GM12874 (cell line): ENCODE results near the gene EFCAB8.

Experiments used
- CTCF ChIP-seq: IDR thresholded peaks from 2 replicates; pipeline ENCODE4 v1.5.1; 2011; ENCODE audit warnings: low read depth, mild to moderate bottlenecking, control low read depth, low read length, moderate library complexity; ENCODE audit not compliant: insufficient read depth

EFCAB8 gene

DNA sequence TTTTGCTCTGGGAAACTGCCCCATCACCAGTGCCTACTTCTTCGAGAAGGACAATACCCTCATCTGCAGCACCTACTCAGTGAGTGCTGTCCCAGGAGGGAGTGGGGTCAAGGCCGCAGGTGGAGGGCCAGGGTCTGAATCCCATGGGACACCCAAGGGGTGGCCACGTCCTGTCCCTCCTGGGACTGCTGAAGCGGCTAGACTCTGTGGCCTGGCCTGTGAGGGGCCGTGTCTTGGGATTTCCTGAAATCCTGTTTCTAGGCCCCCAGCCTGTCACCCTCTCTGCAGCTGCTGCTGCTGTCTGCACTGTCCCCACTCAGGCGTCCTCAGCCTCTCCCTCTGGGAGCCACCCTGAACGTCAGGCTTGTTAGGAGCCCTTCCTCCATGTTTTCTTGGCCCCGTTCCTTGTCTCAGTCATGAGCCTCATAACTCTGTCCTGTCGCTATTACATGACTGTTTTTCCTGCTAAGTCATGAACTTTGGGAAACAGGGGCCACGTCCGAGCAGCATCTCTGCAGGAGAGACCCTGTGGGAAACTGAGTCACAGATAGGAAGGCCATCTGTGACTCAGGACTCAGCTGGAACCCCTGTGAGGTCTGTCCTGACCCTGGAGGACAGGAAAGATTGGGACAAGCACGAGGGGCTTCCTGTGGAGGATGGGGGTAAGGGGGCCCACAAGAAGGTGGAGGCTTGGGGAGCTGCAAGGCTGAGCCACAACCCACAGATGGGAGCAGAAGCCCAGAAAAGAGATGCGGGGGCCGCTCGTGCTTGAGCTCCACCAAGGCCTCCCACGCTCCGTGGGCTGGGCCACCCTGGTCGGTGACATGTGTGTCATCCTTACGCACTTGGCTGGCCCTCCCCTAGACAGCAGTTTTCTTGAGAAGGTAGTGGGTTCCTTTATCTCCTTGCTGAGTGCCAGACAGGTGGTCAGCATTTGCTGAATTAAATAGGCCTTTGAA lies 49.9 kb downstream of the EFCAB8 start:
- no peak for TF ChIP-seq CTCF

- no peak for TF ChIP-seq CTCF
Observed at GRCh38 chr20:32909451-32909850, 50.7 kb downstream of the EFCAB8 start.

DNA sequence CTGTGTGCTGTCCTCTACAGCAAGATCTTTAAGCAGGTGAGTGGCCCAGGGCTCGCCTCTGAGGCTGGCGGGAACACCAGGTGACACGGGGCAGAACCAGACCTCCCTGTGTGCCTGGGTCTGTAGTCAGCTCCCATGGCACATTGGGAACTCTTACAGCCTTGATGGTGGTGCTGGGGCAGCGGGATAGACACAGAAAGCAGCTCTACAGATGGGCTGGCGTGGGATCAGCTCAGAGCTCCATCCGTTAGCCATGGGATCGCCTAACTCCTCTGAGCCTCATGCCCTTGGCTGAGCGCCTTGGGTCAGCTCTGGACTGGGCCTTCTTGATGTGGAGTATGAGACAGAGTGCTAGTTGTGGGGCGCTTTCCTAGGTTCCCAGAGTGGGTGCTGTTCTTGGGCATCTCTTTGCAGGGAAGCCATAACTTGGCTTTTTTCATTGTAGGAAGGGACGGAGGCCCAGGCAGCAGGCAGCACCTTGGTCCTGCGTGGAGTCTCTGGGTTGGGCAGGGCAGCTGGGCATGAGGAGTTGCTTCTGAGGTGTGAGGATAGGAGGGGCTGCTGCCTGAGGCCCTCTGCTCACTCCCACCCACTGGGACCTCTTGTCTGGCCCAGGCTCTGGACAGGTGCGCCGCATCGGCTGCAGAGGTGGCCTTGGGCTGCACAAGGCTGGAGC lies 51.3 kb downstream of the EFCAB8 start:
- TF ChIP-seq CTCF = no peak

DNA sequence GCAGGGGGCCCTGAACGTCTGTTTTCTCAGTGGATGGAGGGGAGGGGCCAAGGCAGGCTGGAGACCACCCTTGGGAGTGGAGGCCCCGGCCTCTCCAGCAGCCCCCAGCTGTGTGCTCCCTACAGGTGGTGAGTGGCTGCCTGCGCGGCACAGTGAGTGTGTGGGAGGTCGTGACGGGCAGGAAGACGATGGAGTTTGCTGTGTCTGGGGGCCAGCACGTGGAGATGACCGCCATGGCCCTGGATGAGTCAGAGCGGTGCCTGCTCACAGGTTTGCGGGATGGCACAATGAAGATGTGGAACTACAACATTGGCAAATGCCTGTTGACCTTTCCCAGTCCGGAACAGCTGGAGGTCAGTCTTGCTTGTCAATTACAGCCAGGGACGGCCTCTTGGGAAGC lies 52.6 kb downstream of the EFCAB8 start:
- TF ChIP-seq CTCF = no peak

DNA sequence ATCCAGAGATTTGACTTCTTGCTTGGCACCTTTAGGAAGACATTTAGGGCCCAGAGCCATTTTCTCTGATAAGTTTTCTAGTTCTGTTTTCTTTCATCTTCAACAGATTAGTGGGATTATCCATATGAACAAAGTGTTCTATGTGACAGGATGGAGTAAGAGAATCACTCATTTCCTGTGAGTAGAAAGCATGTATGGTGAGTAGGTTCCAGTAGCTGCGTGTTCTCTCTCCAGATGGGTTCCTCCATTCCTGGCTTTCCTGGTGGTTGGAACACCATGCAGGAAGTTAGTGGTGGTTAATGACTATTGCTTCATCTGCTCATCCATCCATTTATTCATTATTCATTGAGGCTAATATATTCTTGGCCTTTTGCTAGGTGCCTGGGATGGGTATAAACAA lies 54.0 kb downstream of the EFCAB8 start:
- no peak for TF ChIP-seq CTCF

GRCh38 chr20:32914031-32914430 lies 55.3 kb downstream of the EFCAB8 start:
- no peak for TF ChIP-seq CTCF

- TF ChIP-seq CTCF = no peak
Observed at GRCh38 chr20:32917191-32917950, 58.6 kb downstream of the EFCAB8 start.
